Stimulated activated CD8-positive, alpha-beta memory T cell treated with anti-CD3 and anti-CD28 coated beads, Interleukin-15, amount 100 ng/mL, for 1 hour (primary cell): ENCODE measurements around the gene ATP2C2.
"Not testable (repeated sequence)": the region's sequence is repeated elsewhere in the genome, so short reads cannot be mapped to it uniquely, and the experiment has no call there.

Experiments
- DNase-seq: peaks from one replicate; pipeline ENCODE4 v3.0.0-alpha.2; 2020; ENCODE audit warnings: low read depth

ATP2C2 gene, protein sequence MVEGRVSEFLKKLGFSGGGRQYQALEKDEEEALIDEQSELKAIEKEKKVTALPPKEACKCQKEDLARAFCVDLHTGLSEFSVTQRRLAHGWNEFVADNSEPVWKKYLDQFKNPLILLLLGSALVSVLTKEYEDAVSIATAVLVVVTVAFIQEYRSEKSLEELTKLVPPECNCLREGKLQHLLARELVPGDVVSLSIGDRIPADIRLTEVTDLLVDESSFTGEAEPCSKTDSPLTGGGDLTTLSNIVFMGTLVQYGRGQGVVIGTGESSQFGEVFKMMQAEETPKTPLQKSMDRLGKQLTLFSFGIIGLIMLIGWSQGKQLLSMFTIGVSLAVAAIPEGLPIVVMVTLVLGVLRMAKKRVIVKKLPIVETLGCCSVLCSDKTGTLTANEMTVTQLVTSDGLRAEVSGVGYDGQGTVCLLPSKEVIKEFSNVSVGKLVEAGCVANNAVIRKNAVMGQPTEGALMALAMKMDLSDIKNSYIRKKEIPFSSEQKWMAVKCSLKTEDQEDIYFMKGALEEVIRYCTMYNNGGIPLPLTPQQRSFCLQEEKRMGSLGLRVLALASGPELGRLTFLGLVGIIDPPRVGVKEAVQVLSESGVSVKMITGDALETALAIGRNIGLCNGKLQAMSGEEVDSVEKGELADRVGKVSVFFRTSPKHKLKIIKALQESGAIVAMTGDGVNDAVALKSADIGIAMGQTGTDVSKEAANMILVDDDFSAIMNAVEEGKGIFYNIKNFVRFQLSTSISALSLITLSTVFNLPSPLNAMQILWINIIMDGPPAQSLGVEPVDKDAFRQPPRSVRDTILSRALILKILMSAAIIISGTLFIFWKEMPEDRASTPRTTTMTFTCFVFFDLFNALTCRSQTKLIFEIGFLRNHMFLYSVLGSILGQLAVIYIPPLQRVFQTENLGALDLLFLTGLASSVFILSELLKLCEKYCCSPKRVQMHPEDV

DNA sequence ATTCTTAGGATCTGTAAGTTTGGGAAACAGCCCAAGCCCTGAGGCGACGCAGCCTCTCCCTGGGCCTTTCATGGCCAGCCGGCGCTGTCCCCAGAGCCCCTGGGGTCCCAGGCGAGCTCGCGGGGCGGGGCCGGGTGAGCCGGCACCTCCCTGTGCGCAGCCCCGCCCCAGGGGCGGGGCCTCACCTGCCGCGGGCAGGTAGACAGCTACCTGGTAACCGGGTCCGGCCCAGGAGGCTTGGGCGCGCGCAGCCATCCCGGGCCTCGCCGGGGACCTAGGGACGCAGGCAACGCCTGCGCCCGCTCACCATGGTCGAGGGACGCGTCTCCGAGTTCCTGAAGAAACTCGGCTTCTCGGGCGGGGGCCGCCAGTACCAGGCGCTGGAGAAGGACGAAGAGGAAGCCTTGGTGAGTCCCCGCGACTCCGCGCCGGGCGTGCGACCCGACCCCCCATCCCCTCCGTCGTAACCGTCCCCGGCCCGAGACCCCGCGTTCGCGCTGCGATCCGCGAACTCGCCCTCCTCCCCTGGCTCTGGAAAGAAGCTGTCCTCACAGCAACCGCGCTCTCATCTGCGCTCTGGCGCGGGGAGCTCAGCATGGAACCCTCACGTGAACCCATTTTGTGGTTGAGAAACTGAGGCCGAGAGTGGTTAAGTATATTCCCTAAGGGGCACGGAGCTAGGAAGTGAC lies at the start of gene ATP2C2:
ATP2C2 (plus strand) TSS at position 231 of the 689 bp plus-strand sequence; CDS start at position 309, 78 bp downstream.
- no peak for DNase-seq

DNA sequence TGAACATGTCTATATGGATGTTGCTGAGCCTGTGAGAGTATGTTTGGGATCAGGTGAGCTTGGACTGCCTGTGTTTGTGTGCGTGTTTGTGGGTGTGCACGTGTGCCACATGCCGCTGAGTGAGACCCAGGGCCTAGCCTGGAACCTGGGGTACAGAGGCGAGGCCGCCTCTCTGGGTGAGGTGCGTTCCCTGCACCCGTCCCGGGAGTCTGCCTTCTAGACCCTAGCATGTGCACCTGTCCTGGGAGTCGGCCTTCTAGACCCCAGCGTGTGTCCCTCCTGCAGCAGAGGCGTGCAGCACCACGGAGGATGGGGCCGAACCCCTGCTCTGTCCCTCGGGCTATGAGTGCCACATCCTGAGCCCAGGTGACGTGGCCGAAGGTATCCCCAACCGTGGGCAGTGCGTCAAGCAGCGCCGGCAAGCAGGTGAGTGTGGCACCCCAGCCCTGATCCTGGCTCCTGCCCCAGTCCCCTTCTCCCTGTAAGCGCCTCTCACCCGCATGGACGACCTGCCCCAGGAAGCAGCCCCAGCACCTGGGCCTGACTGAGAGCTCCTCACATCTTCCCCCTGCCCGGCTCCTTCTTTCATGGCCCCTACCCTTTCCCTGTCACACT lies 49.1 kb upstream of the ATP2C2 start:
- DNase-seq: no peak

- DNase-seq: no peak
Measured at GRCh38 chr16:84320511-84320910, 47.8 kb upstream of the ATP2C2 start.

DNA sequence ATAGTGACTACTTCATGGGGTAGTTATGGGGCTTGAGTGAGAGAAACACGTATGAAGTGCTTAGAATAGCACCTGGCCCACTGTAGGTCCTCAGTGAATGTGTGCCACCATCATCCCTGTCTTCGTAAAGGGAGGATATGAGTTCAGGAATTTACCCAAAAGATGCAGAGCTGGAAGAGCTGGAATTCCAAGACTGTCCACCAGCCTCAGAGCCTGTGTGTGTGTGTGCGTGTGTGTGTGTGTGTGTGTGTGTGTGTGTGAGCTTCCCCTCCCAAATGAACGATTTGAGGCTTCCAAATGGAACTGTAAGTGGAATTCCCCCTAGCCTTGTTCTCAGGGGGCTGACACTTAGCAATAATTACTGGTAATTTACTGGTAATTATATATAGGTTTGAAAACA lies 46.4 kb upstream of the ATP2C2 start:
- DNase-seq: no peak

DNA sequence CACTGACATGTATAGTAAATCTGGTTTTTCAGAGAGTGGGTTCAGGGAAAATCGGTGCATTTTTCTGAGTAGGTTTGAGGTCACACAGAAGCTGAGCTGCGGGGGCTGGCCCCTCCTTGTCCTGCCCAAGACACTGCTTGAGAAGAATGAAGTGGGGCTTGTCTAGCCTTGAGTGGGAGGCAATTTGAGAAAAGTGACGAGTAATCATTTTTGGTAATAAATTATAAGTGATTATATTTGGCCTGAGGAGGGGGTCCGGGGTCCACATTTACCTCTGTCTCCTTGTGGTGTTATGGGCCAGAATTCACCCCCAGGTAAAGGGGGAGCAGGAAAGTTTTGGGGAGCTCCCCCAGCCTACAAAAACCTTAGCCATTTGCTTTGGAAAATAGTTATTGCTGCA lies 45.6 kb upstream of the ATP2C2 start:
- DNase-seq: no peak

- no peak for DNase-seq
Measured at GRCh38 chr16:84323606-84324005, 44.7 kb upstream of the ATP2C2 start.

DNA sequence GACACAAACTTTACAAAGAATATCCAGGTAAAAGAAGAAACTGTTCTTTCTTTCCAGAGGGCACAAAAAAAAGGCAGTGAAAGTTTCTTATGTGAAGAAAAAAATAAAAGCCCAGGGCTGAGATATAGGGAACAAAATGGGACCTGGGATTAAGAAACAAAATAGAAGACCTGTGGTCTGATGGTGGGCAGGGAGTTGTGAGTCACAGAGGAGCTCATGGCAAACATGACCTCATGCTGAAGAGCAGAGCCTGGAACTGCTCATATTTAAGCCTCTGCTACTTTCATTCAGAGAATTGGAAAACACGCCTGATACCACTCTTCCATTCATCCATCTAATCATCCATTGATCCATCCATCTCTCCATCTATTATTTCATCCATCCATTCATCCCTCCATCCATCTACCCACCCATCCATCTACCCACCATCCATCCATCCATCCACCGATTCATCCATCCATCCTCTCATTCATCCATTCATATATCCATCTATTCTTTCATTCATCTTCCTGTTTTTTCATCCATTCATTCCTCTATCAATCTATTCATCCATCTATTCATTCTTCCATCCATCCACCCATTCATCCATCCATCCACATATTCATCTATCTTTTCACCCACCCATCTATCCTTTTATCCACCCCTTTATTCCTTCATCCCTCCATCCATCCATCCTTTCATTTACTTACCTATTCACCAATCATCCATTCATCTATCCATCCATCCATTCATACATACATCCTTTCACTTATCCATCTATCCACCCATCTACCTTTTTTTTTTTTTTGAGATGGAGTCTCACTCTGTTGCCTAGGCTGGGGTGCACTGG lies 43.7 kb upstream of the ATP2C2 start:
- DNase-seq: no peak

- no peak for DNase-seq
Measured at GRCh38 chr16:84326545-84326944, 41.8 kb upstream of the ATP2C2 start.

- DNase-seq: no peak
Measured at GRCh38 chr16:84327926-84328505, 40.3 kb upstream of the ATP2C2 start.

GRCh38 chr16:84329016-84329415 lies 39.3 kb upstream of the ATP2C2 start:
- no peak for DNase-seq

DNA sequence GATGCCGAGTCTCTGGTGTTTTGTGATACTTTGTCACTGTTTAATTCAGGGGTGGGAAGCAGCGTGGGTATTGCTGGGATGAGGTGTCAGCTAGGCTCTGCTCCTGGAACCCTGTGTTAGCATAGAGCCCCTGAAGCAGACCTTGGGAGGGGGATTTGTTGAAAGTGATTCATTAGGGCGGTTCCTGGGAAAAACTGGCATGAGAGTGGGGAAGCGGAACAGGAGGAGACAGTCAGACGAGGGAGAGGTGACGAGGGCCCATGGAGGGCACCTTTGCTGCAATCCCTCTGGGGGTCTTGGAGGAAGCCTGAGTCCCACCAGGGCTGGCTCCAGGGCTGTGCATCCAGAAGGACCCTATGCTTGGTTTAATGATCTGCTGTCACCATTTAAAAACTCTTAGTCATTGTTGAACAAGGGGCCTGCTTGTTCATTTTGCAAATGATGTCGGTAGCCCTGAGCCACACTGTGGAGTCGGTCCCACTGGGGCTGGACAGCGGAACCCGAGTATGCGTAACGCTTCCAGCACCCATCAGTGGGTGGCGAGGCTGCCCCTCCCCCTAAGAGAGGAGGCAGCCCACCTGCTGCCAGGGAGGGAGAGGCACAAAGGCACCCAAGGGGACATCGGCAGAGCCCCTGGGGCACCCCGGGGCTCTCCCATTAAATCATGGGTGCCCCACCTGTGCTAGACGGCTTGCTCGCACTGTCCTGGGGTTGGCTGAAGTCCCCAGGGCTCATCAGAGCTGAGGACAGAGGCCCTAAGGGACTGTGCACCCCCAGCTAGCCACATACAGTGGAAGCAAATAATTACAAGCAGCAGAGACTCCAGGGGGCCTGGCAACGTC lies 38.3 kb upstream of the ATP2C2 start:
- no peak for DNase-seq

- DNase-seq: no peak
Measured at GRCh38 chr16:84330685-84331050, 37.7 kb upstream of the ATP2C2 start.

DNA sequence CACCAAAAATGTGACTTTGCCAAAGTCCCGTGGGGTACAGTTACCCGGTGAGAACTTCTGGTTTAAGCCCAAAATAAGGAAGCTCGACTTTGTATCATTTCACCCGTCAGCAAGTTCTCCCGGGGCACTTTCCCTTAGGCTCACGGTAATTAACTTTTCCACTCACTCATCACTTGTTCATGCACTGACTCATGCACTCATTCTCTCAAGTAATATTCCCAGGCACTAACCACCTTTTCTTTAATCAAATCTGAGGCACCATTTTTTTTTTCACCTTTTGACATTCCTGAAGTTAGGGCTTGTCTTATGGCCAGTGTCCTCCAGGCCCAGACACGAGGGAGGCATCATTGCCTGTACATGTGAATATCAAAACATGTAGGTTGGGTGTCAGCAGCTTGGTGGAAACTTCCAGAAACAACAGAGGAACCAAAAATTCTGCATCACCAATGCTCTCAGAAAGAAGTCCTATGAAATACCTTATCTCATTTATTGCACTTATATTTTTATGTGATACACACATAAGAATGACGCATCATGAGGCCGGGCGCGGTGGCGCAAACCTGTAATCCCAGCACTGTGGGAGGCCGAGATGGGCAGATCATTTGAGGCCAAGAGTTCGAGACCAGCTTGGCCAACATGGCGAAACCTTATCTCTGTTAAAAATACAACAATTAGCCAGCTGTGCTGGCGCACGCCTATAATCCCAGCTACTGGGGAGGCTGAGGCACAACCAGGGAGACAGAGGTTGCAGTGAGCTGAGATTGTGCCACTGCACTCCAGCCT lies 36.1 kb upstream of the ATP2C2 start:
- DNase-seq: no peak

DNA sequence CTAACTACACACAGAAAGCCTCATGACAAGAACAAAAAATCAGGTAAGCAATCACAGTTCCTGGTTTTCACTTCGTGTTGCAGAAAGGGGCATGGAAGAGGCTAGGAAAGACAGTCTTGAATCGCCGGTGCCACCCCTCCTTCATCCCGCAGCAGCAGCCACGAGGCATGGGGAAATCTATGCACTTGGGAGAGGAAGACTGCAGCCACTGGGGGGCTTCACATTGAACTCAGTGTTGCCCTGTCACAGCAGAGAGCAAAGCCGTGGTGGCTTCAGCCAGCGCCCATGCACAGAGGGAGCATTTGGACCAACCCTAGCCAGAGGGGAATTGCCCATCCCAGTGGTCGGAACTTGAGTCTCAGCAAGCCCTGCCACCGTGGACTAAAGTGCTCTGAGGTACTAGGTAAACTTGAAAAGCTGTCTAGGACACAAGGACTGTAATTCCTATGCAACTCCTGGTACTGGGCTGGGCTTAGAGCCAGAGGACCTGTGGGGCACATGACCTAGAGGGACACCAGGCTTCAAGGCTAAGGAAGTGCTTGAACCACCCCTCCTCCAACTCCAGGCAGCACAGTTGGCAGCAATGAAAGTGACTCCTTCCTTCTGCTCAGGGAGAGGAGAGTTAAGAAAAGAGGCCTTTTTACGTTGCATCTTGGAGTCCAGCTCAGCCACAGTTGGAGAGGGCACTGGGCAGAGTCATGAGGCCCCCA lies 35.2 kb upstream of the ATP2C2 start:
- DNase-seq: no peak

DNA sequence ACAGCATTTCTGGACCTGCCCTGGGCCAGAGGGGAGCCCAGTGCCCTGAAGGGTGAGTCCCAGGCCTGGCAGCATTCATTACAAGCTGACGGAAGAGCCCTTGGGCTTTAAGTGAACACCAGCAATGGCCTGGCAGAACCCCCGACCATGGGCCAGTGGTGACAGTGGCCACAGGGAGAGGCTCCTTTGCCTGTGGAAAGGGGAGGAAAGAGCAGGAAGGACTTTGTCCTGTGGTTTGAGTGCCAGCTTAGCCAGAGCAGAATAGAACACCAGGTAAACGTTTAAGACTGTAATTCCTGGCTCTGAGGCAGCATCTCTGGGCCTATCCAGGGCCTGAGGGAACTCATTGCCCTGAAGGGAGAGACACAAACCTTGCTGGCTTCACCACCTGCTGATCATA lies 34.3 kb upstream of the ATP2C2 start:
- DNase-seq: no peak

- no peak for DNase-seq
Measured at GRCh38 chr16:84334482-84334881, 33.9 kb upstream of the ATP2C2 start.

GRCh38 chr16:84337236-84337635 lies 31.1 kb upstream of the ATP2C2 start:
- not testable (repeated sequence) for DNase-seq

- no peak for DNase-seq
Measured at GRCh38 chr16:84339311-84339710, 29.0 kb upstream of the ATP2C2 start.
